Prostate gland (tissue), 2 donors: ENCODE data around the gene CCDC127.
"Not testable (repeated sequence)": the region's sequence is repeated elsewhere in the genome, so short reads cannot be mapped to it uniquely, and the experiment has no call there.

Experiments
- POLR2AphosphoS5 ChIP-seq: sonication (generic); formaldehyde crosslinking; IDR thresholded peaks from one replicate; pipeline ENCODE4 v1.6.1; 2017; ENCODE audit warnings: antibody characterized with exemption
- TF ChIP-seq, protein P1 (sequence below), 4 experiments: fragments of 200-600 bp in 2 of 4; fragments of 450-650 bp in 2 of 4; sonication (generic) in 2 of 4; IDR thresholded peaks; 1 replicate in 3 of 4; 2 replicates in 1 of 4; pipeline ENCODE4 v1.5.1; 2016 to 2019; ENCODE audit warnings: antibody characterized with exemption in 4 of 4, mild to moderate bottlenecking in 2 of 4, moderate library complexity in 2 of 4

DNA sequence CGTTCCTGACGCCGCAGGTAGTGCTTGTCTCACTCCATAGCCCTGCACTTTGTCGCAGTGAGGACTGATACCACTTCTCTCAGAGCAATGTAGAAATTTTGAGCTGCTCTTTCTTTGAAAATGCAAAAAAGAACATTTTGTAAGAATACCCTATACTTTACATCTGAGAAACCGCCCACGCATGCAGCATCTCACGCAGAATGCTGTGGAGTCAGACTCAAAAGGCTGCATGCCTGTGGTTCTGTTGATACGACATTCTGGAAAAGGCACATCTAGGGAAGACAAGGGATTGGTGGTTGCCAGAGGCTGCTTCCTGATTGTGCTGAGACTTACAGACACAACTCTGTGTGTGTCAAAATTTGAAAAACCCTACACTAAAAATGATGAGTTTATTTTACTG is 20.0 kb upstream of the CCDC127 start:
- TF ChIP-seq, protein P1, sequence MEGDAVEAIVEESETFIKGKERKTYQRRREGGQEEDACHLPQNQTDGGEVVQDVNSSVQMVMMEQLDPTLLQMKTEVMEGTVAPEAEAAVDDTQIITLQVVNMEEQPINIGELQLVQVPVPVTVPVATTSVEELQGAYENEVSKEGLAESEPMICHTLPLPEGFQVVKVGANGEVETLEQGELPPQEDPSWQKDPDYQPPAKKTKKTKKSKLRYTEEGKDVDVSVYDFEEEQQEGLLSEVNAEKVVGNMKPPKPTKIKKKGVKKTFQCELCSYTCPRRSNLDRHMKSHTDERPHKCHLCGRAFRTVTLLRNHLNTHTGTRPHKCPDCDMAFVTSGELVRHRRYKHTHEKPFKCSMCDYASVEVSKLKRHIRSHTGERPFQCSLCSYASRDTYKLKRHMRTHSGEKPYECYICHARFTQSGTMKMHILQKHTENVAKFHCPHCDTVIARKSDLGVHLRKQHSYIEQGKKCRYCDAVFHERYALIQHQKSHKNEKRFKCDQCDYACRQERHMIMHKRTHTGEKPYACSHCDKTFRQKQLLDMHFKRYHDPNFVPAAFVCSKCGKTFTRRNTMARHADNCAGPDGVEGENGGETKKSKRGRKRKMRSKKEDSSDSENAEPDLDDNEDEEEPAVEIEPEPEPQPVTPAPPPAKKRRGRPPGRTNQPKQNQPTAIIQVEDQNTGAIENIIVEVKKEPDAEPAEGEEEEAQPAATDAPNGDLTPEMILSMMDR (IDR thresholded peaks at IDR 0.05) = not testable (repeated sequence)
- not testable (repeated sequence) for TF ChIP-seq POLR2AphosphoS5
